HG03521 (cell line): ENCODE measurements around the gene KIF1A.
"Not testable (repeated sequence)": the region's sequence is repeated elsewhere in the genome, so short reads cannot be mapped to it uniquely, and the experiment has no call there.

Experiments
- ATAC-seq: cut with Tn5 transposase; IDR thresholded peaks from one replicate; pipeline ENCODE4 v1.9.1; 2021; ENCODE audit warnings: mild to moderate bottlenecking, moderate library complexity; ENCODE audit not compliant: unreplicated experiment

KIF1A gene

GRCh38 chr2:240687741-240688552 lies 132.1 kb downstream of the KIF1A start:
- ATAC-seq = no peak

GRCh38 chr2:240687045-240687740 lies 132.8 kb downstream of the KIF1A start:
- no peak for ATAC-seq

- no peak for ATAC-seq
Measured at GRCh38 chr2:240686460-240686859, 133.6 kb downstream of the KIF1A start.

- no peak for ATAC-seq
Measured at GRCh38 chr2:240685771-240686371, 134.1 kb downstream of the KIF1A start.

GRCh38 chr2:240683980-240684728 lies 135.9 kb downstream of the KIF1A start:
- ATAC-seq = not testable (repeated sequence)

- ATAC-seq = not testable (repeated sequence)
Measured at GRCh38 chr2:240683329-240683979, 136.6 kb downstream of the KIF1A start.

GRCh38 chr2:240682431-240683224 lies 137.4 kb downstream of the KIF1A start, which contains the start of gene AQP12B:
Gene AQP12B, minus strand, starts transcription at chr2:240682885. Its CDS starts 48 bp downstream, at chr2:240682837.
- not testable (repeated sequence) for ATAC-seq

- not testable (repeated sequence) for ATAC-seq
Measured at GRCh38 chr2:240680185-240680584, 139.8 kb downstream of the KIF1A start.

- ATAC-seq = not testable (repeated sequence)
Measured at GRCh38 chr2:240678909-240679308, 141.1 kb downstream of the KIF1A start.

- ATAC-seq = not testable (repeated sequence)
Measured at GRCh38 chr2:240678043-240678442, 142.0 kb downstream of the KIF1A start.

- ATAC-seq = not testable (repeated sequence)
Measured at GRCh38 chr2:240675345-240675744, 144.7 kb downstream of the KIF1A start.

- ATAC-seq = not testable (repeated sequence)
Measured at GRCh38 chr2:240674461-240675184, 145.4 kb downstream of the KIF1A start.

- ATAC-seq = no peak
Measured at GRCh38 chr2:240672701-240673190, 147.3 kb downstream of the KIF1A start.

- no peak for ATAC-seq
Measured at GRCh38 chr2:240672076-240672700, 147.8 kb downstream of the KIF1A start.

- no peak for ATAC-seq
Measured at GRCh38 chr2:240670950-240671349, 149.1 kb downstream of the KIF1A start.

- no peak for ATAC-seq
Measured at GRCh38 chr2:240670402-240670801, 149.6 kb downstream of the KIF1A start.

- no peak for ATAC-seq
Measured at GRCh38 chr2:240664622-240665021, 155.4 kb downstream of the KIF1A start.
